ENCODE results near the gene UBE3D.

DNA sequence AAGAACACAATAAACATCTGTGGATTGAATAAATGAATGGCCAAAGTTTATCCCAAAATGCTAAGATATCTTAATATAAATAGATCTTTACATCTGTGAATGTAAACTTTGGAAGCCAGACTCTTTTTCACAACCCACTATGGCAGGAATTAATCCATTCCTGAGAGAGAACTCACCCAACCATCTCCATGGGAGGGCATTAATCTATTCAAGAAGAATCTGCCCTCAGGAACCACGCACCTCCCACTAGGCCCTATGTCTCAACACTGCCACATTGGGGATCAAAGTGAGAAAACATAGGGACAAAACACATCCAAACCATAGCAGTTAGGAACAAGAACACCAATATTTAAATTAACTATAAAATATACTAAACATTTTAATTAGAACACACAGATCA lies 3.4 kb downstream of the UBE3D start:
- no peak for TF ChIP-seq EZH2 (IDR thresholded peaks at IDR 0.05; ENCODE audit: borderline replicate concordance)
- TF ChIP-seq, protein P1, sequence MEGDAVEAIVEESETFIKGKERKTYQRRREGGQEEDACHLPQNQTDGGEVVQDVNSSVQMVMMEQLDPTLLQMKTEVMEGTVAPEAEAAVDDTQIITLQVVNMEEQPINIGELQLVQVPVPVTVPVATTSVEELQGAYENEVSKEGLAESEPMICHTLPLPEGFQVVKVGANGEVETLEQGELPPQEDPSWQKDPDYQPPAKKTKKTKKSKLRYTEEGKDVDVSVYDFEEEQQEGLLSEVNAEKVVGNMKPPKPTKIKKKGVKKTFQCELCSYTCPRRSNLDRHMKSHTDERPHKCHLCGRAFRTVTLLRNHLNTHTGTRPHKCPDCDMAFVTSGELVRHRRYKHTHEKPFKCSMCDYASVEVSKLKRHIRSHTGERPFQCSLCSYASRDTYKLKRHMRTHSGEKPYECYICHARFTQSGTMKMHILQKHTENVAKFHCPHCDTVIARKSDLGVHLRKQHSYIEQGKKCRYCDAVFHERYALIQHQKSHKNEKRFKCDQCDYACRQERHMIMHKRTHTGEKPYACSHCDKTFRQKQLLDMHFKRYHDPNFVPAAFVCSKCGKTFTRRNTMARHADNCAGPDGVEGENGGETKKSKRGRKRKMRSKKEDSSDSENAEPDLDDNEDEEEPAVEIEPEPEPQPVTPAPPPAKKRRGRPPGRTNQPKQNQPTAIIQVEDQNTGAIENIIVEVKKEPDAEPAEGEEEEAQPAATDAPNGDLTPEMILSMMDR (IDR thresholded peaks at IDR 0.05; ENCODE audit: poor library complexity) = no peak
- no peak for TF ChIP-seq EZH2phosphoT487 (IDR thresholded peaks at IDR 0.05; ENCODE audit: low read depth, severe bottlenecking, unreplicated experiment)
